Upper lobe of left lung (tissue), 6 donors: ENCODE measurements around the gene OR4C3. TPM values are rescaled to one million over a fixed set of nuclear protein-coding genes. Genes with fewer than 3 reads are reported as not detected.
"Not testable (repeated sequence)": the region's sequence is repeated elsewhere in the genome, so short reads cannot be mapped to it uniquely, and the experiment has no call there.

Experiments used
- ATAC-seq, 2 donors: fragments of 200-7000 bp; cut with Tn5 transposase; one replicate each; pipeline ENCODE4 v1.9.1; 2022; ENCODE audit warnings: mild to moderate bottlenecking in 2 of 2, moderate library complexity in 2 of 2; ENCODE audit not compliant: low FRiP score in 2 of 2
- DNase-seq, 2 donors: peaks; one replicate each; pipeline ENCODE4 v3.0.0-alpha.2; 2019 to 2020
- H3K27ac ChIP-seq, 4 donors: fragments of 200-600 bp; sonication (generic); one replicate each; pipeline ENCODE4 v1.5.1; 2016 to 2019
- H3K27me3 ChIP-seq, 4 donors: fragments of 200-600 bp; sonication (generic); one replicate each; pipeline ENCODE4 v1.5.1; 2017 to 2019
- H3K36me3 ChIP-seq, 4 donors: fragments of 200-600 bp; sonication (generic); one replicate each; pipeline ENCODE4 v1.5.1; 2016 to 2019
- H3K4me1 ChIP-seq, 4 donors: fragments of 200-600 bp; sonication (generic); one replicate each; pipeline ENCODE4 v1.5.1; 2018 to 2019
- H3K4me3 ChIP-seq, 4 donors: fragments of 200-600 bp; sonication (generic); one replicate each; pipeline ENCODE4 v1.5.1; 2017 to 2019; ENCODE audit warnings: mild to moderate bottlenecking in 2 of 4, moderate library complexity in 1 of 4
- H3K9me3 ChIP-seq, 4 donors: fragments of 200-600 bp; sonication (generic); one replicate each; pipeline ENCODE4 v1.5.1; 2018 to 2019
- CTCF ChIP-seq, 6 experiments: fragments of 450-650 bp in 4 of 6; fragments of 200-600 bp in 2 of 6; sonication (generic) in 2 of 6; IDR thresholded peaks; one replicate each; pipeline ENCODE4 v1.5.1; 2016 to 2019; ENCODE audit warnings: antibody characterized with exemption in 6 of 6
- EP300 ChIP-seq, 4 donors: sonication (generic); formaldehyde crosslinking; IDR thresholded peaks; one replicate each; pipeline ENCODE4 v1.5.1; 2017; ENCODE audit warnings: antibody characterized with exemption in 4 of 4, control low read depth in 2 of 4
- POLR2A ChIP-seq, 4 donors: fragments of 450-650 bp; IDR thresholded peaks; one replicate each; pipeline ENCODE4 v1.5.1; 2016 to 2017; ENCODE audit warnings: antibody characterized with exemption in 4 of 4, mild to moderate bottlenecking in 2 of 4
- POLR2AphosphoS5 ChIP-seq, 2 donors: sonication (generic); formaldehyde crosslinking; IDR thresholded peaks; one replicate each; pipeline ENCODE4 v1.5.1; 2017; ENCODE audit warnings: antibody characterized with exemption in 2 of 2
- WGBS, 2 donors: methylation state at CpG; one replicate each; pipeline ENCODE4 v1.1.5; 2017 to 2018; 5-methylcytosine and 5-hydroxymethylcytosine counted together
- total RNA-seq, 6 donors: library from RNA; depleted of rRNA in 4 of 6; stranded (reverse); fragments of >200 nt in 4 of 6; gene quantifications; one replicate each; pipeline versions ENCODE4 v1.1.0 to v1.2.1, GENCODE V29; 2016 to 2021
- donor health status: DM: no; HTN: no; CAD: no; lungs with moderate emphysema.
- donor health status: DM: no; HTN: yes; CAD: no; lungs with severe emphysema.

Gene OR4C3
- not detected for total RNA-seq

GRCh38 chr11:48324620-48325019 lies at the start of gene OR4C3:
Gene OR4C3, plus strand, starts transcription at chr11:48324920. Its CDS starts 102 bp downstream, at chr11:48325022.
- ATAC-seq, H3K27ac ChIP-seq, H3K36me3 ChIP-seq, H3K4me1 ChIP-seq, H3K27me3 ChIP-seq, H3K9me3 ChIP-seq, DNase-seq, H3K4me3 ChIP-seq: not testable (repeated sequence)

GRCh38 chr11:48305923-48306322 lies 18.8 kb upstream of the OR4C3 start, which contains the start of gene OR4S1:
Gene OR4S1, plus strand, starts transcription at chr11:48306223. Its CDS starts 0 bp downstream, at chr11:48306223.
- Histone ChIP-seq H3K4me3 (no peak within 1 kb of the TSS), H3K4me1 (peaks cover 0 to 4% (median 0%) of the 10 kb centered on the region in 4 donors), H3K27ac (no peak within 1 kb of the TSS), H3K27me3 (no peaks in the 10 kb centered on the region), H3K36me3 (no peaks in the 10 kb centered on the region), H3K9me3 (no peaks in the 10 kb centered on the region)
- TF ChIP-seq POLR2A (IDR thresholded peaks at IDR 0.05) (no peak), EP300 (IDR thresholded peaks at IDR 0.05) (no peak), CTCF (IDR thresholded peaks at IDR 0.05) (no peak), POLR2AphosphoS5 (IDR thresholded peaks at IDR 0.05) (no peak)
- WGBS, 2 donors: 71 to 79% methylated on average over 1 of the region's 1 CpG
- DNase-seq: no peak
- no peak for ATAC-seq

- H3K9me3 ChIP-seq: no peaks in the 10 kb centered on the region
- no peak overlapping the region for H3K27ac ChIP-seq
- 22 to 23% methylated on average over 5 of the region's 5 CpGs for WGBS, 2 donors
- DNase-seq: peak in 1 of 2 donors; percentile 31
- H3K4me3 ChIP-seq: no peak overlapping the region
- no peaks in the 10 kb centered on the region for H3K36me3 ChIP-seq
- no peaks in the 10 kb centered on the region for H3K27me3 ChIP-seq
- TF ChIP-seq CTCF (IDR thresholded peaks at IDR 0.05) (peak; percentile 46 to 80 (median 67)), POLR2A (IDR thresholded peaks at IDR 0.05) (no peak)
- ATAC-seq: peak in 1 of 2 donors; percentile 73
- H3K4me1 ChIP-seq: peaks cover 0 to 4% (median 0%) of the 10 kb centered on the region in 4 donors
These were observed 16.8 kb upstream of the OR4C3 start for GRCh38 chr11:48307760-48308386.

DNA sequence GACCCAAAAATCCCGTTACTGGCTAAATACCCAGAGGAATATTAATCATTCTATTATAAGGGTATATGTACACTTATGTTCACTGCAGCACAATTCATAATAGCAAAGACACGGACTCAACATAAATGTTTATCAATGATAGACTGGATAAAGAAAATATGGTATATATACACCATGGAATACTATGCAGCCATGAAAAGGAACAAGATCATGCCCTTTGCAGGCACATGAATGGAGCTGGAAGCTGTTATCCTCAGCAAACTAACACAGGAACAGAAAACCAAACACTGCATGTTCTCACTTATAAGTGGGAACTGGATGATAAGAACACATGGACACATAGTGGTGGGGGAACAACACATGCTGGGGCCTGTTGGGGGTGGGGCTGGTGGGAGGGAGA lies 11.1 kb upstream of the OR4C3 start:
- not testable (repeated sequence) for H3K4me3 ChIP-seq, ATAC-seq, H3K9me3 ChIP-seq, H3K27ac ChIP-seq, DNase-seq, H3K27me3 ChIP-seq, H3K36me3 ChIP-seq, H3K4me1 ChIP-seq
- 37 to 74% methylated on average over 2 of the region's 2 CpGs for WGBS, 2 donors

DNA sequence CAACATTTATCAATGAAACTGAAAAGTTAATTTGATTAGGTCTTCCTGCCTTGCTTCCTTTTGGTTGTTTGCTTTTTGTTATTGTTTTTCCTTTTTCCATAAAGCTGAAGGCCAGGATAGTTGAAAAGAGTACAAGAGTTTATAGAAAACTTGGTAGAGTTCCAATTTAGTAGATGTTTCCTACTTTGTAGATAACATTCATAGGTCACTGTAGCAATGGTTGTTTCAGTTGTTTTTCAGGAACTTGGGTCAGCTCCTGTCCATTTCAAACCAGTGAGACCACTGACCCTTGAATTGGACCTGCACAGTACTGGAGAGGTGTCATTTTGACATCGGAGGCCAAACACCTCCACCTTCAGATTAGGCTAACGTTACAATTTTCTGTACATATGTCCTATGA lies 4.9 kb upstream of the OR4C3 start:
- not testable (repeated sequence) for H3K4me1 ChIP-seq, H3K27ac ChIP-seq, DNase-seq, H3K27me3 ChIP-seq, H3K4me3 ChIP-seq, ATAC-seq, H3K9me3 ChIP-seq, H3K36me3 ChIP-seq
- WGBS, 2 donors: 68% methylated on average over 2 of the region's 2 CpGs

- TF ChIP-seq CTCF (IDR thresholded peaks at IDR 0.05): no peak
- TF ChIP-seq POLR2AphosphoS5 (IDR thresholded peaks at IDR 0.05): no peak
- peaks cover 0 to 4% (median 2%) of the 10 kb centered on the region in 4 donors for H3K9me3 ChIP-seq
- DNase-seq (no peak), ATAC-seq (no peak)
- H3K27ac ChIP-seq: no peak overlapping the region
- no peak overlapping the region for H3K4me3 ChIP-seq
- no peaks in the 10 kb centered on the region for H3K36me3 ChIP-seq
- WGBS, 2 donors: 40 to 48% methylated on average over 2 of the region's 2 CpGs
- H3K4me1 ChIP-seq: no peaks in the 10 kb centered on the region
- no peaks in the 10 kb centered on the region for H3K27me3 ChIP-seq
These were observed 16.7 kb downstream of the OR4C3 start for GRCh38 chr11:48341466-48341865.

GRCh38 chr11:48342505-48342904 lies 17.8 kb downstream of the OR4C3 start:
- not testable (repeated sequence) for H3K4me3 ChIP-seq, H3K27ac ChIP-seq, ATAC-seq, H3K36me3 ChIP-seq, H3K4me1 ChIP-seq, H3K27me3 ChIP-seq, DNase-seq, H3K9me3 ChIP-seq
- WGBS, 2 donors: 61 to 63% methylated on average over 2 of the region's 2 CpGs

- H3K4me1 ChIP-seq, H3K36me3 ChIP-seq, ATAC-seq, H3K4me3 ChIP-seq, H3K27me3 ChIP-seq, H3K27ac ChIP-seq: not testable (repeated sequence)
- peak in 1 of 2 donors; percentile 11 for DNase-seq
- peaks cover 0 to 11% (median 2%) of the 10 kb centered on the region in 4 donors for H3K9me3 ChIP-seq
- 75 to 85% methylated on average over 2 to 5 of the region's 5 CpGs for WGBS, 2 donors
These were observed 21.6 kb downstream of the OR4C3 start for GRCh38 chr11:48346286-48346685.
